GM21367 (cell line): Measurements from ENCODE around the gene PROCA1.
"Not testable (repeated sequence)": the region's sequence is repeated elsewhere in the genome, so short reads cannot be mapped to it uniquely, and the experiment has no call there.

ENCODE experiments used
- ATAC-seq: cut with Tn5 transposase; IDR thresholded peaks from one replicate; pipeline ENCODE4 v1.9.1; 2021; ENCODE audit not compliant: unreplicated experiment

PROCA1 gene

DNA sequence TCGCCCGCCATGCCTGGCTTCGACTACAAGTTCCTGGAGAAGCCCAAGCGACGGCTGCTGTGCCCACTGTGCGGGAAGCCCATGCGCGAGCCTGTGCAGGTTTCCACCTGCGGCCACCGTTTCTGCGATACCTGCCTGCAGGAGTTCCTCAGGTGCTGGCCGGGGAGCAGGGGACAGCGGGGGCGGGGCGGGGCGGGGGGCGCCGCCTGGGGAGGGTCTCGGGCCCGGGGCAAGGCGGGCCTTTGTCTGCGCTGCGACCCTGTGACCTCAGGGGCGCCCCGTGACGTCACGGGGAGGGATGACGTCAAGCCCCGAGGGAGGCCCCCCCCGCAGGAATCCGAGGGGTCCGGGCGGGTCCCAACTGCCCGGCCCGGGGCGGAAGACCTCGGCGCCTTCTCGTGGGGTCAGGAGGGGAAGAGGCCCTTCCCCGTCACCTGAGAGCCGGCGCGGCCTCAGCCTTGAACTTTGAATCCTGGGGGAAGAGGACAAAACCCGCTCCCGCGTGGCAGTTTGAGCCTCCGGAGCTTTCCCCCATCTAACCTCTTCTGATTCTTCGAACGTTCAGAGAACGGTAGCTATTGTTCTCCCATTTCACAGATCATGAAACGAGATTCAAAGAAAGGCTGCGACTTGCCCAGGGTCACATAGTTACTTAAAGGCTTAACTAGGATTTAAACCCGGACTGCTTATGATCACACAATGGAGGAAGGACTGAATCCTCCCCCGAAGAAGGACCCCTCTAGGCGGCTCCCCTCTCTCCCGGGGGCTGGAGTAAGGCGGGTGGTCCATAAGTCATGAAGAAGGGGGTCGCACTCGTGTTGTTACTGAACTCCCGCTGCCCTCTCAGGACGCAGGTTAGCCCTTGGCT, 32.6 kb upstream of the PROCA1 start:
- ATAC-seq = no peak

- peak; percentile 34 for ATAC-seq
Measured at GRCh38 chr17:28743243-28744103, 31.8 kb upstream of the PROCA1 start, which contains the start of gene TRAF4. TRAF4 (plus strand) TSS chr17:28744011; CDS start chr17:28744113, 102 bp downstream.

DNA sequence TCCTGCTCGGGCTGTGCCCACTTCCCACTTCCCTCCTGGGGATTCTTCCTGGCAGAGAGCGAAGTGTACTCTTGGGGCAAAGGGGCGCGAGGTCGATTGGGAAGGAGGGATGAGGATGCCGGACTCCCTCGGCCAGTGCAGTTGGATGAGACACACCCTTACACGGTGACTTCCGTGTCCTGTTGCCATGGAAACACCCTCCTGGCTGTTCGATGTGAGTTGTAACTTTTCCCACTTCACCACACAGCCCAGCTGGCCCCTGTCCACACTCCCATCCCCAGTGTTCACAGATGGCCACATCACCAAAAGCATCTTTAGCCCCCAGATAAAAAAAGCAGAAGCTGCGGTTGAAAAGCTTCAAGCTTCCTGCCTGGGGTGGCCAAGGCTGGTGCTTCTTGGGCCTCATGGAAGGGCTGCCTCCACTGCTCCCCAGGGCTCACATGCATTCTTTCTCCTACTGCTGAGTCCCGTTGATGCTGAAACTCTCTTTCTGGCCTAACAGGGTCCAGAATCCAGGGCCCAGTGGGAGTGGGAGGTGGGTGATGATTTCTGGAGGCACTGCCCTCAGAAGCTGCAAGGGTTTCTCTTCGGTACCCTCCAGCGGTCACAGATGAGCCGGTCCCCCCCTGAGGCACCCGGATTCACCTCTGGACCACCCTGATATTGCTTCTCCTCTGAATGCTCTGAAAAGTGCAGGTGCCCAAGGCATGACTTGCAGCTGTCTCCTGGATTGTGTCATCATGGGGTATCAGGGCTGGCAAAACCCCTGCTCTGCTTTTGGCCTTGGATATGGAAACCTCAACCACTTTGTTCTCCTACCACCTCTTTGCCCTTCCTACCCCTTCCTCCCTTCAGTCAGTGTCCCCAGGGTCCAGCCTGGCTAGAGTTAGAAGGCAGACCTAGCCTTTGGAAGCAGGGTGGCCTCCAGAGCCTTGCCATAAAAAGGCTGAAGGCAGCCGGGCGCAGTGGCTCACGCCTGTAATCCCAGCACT, 30.0 kb upstream of the PROCA1 start:
- ATAC-seq = no peak

DNA sequence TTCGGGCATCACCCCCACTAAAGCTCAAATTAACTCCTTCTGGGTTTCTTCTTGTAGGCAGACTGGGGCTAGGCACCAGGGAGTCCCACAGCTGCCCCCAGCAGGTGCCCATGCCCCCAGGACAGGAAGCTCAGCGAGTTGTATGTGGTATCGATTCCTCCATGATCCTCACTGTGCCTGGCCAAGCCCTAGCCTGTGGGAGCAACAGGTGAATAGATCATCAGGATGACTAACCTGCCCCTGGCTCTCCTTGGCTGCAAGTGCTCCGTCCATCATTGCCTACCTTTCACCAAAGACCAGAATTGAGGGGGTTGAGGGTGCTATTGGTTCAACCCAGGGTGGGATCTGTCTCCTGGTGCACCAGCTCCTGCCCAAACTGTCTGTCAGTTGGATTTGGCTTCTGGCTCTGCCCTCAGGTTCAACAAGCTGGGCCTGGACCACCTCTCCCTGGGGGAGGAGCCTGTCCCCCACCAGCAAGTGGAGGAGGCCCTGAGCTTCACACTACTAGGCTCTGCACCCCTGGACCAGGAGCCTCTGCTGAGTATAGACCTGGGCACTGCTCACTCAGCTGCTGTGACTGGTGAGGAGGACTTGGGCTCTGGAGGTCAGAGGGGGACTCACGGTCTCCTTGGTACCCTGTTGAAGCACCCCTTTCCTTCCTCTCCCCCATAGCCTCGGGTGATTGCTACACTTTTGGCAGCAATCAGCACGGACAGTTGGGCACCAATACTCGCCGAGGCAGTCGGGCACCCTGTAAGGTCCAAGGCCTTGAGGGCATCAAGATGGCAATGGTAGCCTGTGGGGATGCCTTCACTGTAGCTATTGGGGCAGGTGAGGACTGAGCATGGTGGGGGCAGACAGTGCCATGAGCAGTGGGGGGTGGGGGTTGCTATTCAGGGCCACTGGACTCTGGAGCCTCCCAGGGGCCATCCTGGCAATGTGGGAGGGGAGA, 29.0 kb upstream of the PROCA1 start:
- ATAC-seq = no peak

DNA sequence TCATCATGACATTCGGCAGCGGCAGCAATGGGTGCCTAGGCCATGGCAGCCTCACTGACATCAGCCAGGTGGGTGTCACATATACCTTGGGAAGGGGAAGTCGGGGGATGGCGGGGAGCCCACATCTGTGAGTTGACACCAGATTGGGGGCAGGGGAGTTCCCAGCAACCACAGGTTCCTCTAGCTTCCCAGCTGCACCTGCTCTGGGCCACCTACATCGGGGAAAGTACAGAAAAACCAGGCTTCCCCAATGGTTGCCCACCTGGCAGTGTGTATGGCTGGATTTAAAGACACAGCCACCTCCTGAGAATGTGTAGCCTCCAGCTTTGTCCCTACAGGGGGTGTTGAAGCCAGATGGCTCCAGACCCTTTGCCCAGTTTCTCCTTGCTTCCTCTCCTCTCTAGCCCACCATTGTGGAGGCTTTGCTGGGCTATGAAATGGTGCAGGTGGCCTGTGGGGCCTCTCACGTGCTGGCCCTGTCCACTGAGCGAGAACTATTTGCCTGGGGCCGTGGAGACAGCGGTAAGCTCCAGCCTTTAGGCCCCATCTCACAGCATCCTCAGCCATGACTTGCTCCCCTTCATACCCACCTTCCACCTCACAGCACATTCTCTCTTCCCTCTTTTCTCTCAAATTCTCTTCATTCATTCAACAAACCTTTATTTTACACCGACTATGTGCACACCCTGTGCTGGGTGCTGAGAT, 27.1 kb upstream of the PROCA1 start:
- ATAC-seq = no peak

DNA sequence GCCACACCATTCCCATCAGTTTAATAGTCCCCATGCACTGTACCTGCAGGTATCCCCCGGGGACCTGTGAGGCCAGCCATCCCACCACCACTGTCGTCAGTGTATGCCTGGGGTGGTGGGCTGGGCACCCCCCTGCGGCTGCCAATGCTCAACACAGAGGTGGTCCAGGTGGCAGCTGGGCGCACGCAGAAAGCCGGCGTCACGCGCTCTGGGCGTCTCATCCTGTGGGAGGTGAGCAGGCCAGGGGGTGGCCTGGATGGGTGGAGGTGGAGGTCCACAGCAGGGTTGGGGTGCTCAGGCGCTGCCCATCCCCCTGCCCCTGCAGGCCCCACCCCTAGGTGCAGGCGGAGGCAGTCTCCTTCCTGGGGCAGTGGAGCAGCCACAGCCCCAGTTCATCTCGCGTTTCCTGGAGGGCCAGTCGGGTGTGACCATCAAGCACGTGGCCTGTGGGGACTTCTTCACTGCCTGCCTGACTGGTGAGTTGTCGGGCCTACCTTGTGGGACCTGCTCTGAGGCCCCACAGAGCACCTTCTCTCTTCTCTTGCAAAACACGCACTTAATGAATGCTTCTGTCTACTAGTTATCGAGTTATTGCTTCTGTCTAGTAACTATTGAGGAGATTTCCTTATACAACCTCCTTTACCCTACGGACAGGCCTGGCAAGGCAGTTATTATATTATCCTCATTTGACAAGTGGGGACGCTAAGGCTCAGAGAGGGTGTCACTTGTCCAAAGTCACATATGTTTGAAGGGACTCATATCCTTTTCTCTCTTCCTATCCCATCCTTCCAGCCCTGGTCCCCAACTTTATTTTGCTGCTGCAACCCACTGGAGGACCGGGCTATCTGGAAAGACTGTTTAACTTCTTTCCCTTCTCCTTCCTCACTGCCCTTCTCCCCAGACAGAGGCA, 26.3 kb upstream of the PROCA1 start:
- peak; percentile 31 for ATAC-seq

DNA sequence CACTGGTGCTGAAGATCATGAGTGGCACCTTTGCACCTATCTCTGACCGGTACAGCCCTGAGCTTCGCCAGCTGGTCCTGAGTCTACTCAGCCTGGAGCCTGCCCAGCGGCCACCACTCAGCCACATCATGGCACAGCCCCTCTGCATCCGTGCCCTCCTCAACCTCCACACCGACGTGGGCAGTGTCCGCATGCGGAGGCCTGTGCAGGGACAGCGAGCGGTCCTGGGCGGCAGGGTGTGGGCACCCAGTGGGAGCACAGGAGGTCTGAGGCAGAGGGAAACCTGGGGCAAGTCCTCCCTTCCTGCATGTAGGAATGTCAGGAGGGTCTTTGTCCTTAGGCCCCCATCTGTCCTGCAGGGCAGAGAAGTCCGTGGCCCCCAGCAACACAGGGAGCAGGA, 25.6 kb upstream of the PROCA1 start:
- ATAC-seq = no peak

DNA sequence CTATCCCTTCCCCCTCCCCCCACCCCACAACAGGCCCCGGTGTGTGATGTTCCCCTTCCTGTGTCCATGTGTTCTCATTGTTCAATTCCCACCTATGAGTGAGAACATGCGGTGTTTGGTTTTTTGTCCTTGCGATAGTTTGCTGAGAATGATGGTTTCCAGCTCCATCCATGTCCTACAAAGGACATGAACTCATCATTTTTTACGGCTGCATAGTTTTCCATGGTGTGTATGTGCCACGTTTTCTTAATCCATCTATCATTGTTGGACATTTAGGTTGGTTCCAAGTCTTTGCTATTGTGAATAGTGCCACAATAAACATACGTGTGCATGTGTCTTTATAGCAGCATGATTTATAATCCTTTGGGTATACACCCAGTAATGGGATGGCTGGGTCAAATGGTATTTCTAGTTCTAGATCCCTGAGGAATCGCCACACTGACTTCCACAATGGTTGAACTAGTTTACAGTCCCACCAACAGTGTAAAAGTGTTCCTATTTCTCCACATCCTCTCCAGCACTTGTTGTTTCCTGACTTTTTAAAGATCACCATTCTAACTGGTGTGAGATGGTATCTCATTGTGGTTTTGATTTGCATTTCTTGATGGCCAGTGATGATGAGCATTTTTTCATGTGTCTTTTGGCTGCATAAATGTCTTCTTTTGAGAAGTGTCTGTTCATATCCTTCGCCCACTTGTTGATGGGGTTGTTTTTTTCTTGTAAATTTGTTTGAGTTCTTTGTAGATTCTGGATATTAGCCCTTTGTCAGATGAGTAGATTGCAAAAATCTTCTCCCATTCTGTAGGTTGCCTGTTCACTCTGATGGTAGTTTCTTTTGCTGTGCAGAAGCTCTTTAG, 24.5 kb upstream of the PROCA1 start:
- ATAC-seq = not testable (repeated sequence)

GRCh38 chr17:28735242-28735722, 23.6 kb upstream of the PROCA1 start:
- ATAC-seq = no peak

DNA sequence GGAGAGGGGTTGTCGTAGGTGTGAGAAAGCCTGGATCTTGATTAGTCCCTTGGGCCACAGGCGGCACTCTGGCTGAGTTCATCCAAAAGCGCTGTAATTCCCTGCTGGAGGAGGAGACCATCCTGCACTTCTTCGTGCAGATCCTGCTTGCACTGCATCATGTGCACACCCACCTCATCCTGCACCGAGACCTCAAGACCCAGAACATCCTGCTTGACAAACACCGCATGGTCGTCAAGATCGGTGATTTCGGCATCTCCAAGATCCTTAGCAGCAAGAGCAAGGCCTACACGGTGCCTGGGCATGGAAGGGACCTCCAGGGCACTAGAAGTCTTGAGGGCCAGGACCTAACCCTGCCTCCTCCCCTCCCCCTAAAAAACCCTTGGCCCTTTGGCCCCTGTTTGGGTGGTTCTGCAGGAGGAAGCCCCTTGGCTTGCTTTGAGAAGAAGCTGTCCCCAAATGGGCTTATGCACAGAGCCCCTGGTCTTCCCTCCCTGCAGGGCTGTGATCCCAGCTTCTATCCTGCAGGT, 23.1 kb upstream of the PROCA1 start:
- ATAC-seq = no peak

GRCh38 chr17:28733346-28733745, 21.7 kb upstream of the PROCA1 start:
- no peak for ATAC-seq

- ATAC-seq = no peak
Measured at GRCh38 chr17:28729950-28730330, 18.3 kb upstream of the PROCA1 start.

DNA sequence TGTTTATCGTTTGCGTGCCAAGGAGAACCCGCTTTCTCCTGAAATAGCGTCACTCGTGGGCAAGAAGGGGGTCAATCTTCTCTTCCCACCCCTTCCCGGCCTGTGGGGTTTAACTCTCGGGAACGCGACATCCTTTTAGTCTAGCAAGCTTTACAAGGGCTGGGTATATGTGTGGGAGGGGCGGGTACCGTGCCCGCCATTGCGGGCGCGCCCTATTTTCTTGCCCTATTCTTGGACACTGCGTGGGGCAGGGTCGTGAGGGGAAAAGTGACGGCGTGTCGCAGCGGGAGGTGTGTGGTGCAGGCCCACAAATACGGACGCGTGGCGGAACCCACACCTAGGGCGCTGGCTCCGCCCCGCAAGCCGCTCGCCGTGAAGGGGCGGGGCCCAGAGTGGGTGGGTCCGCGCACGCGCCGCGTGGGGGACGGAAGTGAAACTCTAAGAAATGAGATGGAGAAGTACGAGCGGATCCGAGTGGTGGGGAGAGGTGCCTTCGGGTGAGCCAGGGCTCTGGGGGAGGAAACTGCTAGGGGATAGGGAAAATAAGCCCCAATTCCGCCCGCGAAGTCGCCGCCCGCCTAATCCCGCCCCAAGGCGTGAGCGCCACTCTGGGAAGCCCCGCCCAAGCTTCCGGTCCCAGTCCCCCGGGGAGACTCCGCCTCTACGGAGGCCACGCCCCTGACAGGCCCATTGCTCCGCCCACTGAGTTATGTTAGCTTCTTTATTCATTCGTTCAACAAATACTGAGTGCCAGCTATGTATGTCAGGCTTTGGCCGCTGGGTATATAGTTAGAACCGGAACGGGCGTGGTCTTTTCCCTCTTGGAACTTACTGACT, 16.9 kb upstream of the PROCA1 start, which contains the start of gene NEK8:
Gene NEK8 (plus strand): TSS at position 425 of the 837 bp plus-strand sequence. CDS start 26 bp downstream, at position 451.
- ATAC-seq = peak; percentile 31

GRCh38 chr17:28726627-28727491, 15.2 kb upstream of the PROCA1 start:
- peak; percentile 30 for ATAC-seq

- ATAC-seq = no peak
Measured at GRCh38 chr17:28726226-28726626, 14.5 kb upstream of the PROCA1 start, which contains the start of gene TLCD1. TLCD1 (minus strand) TSS chr17:28726233; CDS start chr17:28726097, 136 bp downstream.
